HG02588 (cell line): ENCODE results near the gene PSAP.

Source experiments
- ATAC-seq: cut with Tn5 transposase; IDR thresholded peaks from one replicate; pipeline ENCODE4 v1.9.1; 2021; ENCODE audit warnings: mild to moderate bottlenecking, moderate library complexity; ENCODE audit not compliant: unreplicated experiment

The PSAP gene

DNA sequence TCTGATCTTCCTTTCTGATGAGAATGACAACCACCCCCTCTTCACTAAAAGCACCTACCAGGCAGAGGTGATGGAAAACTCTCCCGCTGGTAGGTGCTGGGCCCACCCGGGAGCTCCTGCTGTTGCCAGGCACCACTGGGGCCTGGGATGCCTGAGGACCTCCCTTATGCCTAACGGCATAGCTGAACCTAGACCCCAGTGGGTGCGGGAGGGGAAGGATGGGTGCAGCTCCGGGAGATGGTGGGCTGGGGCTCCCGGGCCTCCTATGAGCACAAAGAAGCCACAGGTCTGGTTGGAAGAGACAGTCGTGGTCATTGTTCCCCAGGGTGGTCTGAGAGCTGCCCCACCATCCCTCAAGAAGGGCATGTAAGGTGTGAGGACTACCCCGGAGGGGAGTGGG, 62.1 kb downstream of the PSAP start:
- ATAC-seq: no peak

DNA sequence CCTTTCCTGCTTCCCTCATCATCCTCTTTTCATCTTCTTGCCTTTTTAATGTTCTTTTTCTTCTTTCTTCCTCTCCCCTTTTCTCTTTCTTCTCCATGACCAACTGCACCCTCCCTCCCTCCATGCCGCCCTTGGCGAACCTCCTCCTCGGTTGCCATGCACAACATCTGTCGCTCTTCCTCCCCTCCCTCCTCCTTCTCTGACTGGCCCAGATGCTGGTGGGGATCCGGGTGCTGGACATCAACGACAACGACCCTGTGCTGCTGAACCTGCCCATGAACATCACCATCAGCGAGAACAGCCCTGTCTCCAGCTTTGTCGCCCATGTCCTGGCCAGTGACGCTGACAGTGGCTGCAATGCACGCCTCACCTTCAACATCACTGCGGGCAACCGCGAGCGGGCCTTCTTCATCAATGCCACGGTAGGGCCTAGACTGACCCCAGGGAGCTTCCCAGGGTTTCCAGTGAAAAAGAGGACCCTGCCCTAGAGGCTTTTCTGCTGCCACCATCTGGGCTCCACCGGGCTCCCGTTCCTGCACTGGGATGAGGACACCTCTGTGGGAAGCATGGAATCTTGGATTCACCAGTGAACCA, 66.3 kb downstream of the PSAP start:
- no peak for ATAC-seq

DNA sequence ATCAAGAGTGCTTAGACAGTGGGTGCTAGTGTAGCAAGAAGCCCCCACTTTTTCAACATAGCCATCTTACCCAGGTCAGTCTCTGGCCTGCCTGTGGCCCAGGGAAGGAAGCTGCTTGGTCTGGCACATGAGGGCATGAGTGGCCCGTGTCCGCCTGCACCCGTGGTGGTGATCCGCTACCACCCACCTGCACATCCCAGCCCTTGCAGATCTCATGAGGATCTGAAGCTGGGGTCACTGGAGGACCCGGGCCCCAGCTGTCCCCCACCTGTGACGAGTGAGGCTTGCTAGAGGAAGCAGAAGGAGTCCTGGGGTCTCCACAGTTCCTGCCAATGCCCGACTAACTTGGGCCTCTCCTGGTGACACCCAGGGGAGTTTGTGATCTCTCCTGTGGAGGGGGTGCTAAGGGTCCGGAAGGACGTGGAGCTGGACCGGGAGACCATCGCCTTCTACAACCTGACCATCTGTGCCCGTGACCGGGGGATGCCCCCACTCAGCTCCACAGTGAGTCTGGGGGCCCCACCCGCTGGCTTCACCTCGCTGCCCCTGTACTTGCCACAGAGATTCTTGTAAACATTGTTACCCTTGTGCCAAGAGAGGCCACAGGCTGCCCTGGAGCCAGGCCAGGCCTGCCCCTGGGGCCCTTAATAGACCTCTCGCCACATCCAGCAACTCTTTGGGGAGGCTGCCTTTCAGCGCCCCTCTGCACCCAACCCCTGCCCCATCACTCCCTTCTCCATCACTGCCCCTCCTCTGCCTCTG, 67.0 kb downstream of the PSAP start:
- ATAC-seq: no peak

DNA sequence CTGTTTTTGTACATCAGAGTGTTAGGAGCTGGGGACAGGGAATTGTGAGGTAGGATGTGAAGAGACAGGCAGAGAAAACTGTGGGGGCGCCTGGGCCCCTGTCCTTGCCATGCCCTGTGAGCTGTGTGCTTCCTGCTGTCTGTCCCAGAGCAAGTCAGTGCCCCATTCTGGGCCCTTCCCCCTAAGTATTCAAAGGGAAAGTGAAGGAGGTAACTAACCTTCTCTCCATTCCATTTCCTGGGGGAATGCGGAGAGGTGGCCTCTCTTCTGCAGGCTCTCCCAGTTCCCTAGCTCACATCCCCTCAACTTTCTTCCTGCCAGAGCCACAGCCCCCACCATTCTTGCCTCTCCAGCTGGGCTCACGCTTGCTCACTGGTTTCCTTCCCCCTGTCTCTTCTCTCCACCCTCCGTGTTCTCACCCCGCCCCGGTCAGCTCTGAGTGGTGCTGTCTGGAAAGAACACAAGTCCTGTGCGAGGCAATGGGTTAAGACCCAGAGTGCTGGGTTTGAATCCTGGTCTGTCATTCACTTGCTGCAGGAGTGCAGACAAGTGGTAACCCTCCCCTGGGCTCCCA, 68.0 kb downstream of the PSAP start:
- ATAC-seq: no peak

DNA sequence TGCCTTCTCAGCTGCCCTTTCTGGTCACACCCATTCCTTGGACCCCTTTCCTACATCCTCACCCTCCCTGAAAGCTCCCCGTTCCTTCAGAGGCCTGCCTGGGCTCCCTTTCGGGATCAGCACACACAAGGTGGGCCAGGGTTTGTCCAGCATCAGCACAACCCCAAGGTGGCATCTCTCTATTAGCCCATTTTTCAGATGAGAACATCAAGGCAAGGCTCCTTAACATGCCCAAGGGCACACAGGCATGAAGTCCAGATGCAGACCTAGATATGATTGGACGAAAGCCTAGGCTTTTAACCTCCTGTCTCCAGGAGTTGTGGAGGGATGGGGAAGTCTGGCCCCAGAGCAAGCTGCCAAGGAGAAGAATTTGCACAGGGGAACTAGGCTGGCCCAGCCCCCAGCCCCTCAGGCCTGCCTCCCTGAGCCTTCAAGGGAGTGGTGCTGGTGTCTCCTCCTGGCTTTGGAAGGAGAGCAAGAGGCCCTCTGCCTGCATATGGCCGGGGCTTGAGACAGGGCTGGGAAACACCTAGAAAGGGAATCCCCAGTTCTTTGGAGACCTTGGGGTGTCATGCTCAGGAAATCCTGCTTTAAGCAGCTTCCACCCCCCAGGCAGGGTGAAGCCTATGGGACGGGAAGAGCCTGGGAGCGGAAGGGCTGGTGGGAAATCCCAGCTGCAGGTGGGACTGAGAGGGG, 68.7 kb downstream of the PSAP start:
- ATAC-seq: no peak

DNA sequence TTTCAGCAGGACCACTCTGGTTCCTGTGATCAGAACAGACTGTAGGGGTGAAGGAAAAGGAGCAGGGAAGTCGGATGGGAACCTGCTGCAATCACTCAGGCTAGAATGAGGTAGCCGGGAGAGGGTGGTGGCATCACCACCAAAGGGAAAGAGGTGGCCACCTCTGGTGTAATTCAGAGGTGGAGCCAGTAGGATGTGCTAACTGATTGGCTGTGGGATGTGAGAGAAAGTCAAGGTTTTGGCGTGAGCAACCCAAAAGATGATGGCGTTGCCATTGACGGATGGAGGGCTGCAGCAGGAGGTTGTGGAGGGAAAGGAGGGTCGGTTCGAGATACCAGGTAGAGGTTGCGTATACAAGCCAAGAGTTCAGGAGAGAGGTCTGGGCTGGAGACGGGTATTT, 70.3 kb downstream of the PSAP start:
- ATAC-seq: no peak

DNA sequence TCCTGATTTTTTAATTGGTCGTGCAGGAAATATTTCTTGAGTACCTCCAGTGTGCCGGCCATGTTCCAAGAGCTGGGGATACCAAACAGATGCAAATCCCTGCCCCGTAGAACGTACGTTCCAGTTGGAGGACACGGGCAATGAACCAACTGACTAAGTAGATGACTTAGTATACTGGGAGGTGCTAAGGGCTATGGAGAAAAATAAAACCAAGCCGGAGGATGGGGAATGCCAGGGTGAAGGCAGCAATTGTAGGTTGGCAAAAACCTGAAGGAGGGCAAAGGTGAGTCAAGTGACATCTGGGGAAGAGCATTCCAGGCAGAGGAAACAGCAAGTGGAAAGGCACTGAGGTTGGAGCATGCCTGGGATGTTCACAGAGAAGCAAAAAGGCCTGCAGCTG, 70.9 kb downstream of the PSAP start:
- no peak for ATAC-seq

DNA sequence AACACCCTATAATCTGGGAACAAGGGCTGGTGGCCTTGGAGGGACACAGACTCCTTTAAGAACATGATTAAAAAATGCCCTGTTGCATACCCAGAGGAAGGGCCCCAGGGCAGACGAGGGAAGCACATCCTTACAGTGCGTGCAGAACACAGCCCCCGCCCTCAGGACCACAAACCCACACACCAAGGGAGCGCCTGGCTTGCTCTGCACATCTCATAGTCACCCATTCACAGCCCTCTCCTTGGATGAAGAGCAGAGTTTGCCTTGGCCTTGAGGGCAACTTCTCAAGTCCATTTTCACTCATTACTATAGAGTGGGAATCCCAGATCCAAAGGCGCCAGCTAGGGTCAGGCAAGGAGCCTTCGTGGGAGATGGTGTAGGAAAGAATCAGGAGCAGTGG, 71.4 kb downstream of the PSAP start:
- no peak for ATAC-seq

DNA sequence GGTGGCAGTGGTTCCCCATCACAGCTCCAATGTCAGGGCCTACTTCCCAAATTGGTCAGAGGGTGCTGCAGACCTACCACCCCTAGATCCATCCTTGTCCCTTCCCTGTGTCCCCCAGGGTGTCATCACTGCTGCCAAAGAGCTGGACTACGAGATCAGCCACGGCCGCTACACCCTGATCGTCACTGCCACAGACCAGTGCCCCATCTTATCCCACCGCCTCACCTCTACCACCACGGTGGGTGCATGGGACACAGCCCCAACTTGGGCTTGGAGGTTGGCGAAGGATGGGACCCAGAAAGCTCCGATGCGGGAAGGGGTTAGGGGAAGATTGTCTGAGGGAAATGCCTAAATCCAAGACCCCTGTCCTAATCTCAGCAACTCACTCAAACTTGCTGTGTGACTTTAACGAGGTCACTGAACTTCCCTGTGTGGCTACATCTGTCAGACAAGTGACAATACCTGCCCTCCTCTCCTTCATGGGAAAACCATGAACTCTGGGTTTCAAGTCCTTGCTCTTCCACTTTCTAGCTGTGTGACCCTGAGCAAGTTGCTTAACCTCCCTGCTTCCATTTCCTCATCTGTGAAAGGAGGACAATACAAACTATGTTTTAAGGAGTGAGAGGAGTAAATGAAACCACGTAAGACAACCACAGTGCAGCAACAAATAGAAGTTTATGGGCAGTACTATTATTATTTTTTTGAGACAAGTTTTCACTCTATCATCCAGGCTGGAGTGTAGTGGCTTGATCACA, 72.8 kb downstream of the PSAP start:
- ATAC-seq: no peak

DNA sequence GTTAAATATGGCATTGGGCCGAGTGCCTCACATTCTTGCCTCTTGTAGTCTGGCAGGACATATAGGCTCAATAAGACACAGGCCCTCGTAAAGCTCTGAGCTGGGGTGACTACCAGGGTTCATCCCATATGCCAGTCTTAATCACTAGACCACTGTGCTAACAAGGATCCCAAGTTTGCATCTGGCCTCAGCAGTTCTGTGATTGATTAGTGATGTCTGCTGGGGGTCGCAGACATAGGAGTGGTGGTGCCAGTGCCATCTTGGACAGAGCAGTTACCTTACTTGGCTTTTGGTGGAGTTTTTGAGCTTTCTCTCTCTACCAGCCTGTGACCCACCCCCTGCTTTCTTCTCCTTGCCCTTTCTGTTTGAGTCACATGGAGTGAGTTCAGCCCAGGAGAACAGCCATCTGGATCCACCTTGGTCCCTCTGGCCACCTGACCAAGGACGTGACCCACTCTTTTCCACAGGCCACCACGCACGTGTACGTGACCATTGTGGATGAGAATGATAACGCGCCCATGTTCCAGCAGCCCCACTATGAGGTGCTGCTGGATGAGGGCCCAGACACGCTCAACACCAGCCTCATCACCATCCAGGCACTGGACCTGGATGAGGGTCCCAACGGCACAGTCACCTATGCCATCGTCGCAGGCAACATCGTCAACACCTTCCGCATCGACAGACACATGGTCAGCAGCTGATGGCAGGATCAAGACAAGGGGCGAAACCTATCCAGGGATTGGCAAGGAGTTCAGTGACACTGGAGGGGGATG, 73.7 kb downstream of the PSAP start:
- no peak for ATAC-seq

DNA sequence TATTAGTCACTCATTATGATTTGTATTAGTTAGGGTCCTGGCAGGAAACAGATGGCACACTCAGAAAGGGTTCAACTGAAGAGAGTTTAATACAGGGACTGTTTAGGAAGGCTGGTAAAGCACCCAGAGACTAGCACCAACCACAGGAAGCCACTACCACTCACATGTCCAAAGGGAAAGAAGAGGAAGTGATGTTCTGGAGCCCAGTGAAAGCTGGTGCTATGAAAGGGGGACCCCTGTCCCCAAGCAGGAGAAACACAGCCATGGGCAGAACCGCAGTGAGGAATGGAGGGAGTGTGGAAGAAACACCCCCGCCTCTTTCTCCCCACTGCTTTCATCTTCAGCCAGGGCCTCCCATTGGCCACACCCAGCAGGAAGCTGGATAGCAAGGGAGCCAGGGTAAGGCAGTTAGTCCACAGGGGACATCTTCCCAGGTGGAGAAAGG, 74.5 kb downstream of the PSAP start:
- ATAC-seq: no peak

DNA sequence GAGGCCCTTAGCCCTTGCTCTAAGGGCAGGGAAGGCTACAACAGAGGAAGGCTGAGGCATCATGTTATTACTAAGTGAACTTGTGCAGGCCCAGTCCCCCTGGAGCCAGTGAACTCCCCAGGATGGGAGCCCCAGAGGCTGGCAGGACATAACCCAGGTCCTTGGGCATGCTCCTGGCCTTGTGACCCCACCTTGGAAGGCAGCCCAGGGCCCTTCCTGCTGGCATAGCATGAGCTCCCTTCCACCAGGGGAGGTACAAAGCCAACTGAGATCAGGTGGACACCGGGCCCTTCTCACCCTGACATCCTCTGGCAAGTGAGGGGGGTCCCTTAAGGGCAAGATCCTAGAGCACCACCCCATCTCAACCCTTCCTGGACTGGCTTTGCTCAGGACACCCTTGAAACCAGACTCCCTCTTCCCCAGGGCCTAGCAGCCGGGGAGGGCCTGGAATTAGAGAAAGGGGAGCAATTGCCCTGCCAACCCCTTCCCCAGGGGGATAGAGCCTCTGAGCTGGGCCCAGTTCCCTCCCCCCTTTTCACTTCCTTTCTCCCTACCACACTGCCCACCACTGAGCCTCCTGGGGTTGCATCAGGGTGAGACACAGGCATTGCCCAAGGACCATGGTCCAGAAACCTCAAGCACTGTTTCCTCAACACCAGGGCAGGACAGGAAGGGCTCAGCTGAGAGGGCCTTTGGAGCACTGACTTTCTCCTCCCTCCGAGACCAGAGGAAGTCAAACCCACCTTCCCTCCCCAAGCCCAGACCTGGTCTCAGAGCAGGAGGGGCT, 75.9 kb downstream of the PSAP start:
- no peak for ATAC-seq

DNA sequence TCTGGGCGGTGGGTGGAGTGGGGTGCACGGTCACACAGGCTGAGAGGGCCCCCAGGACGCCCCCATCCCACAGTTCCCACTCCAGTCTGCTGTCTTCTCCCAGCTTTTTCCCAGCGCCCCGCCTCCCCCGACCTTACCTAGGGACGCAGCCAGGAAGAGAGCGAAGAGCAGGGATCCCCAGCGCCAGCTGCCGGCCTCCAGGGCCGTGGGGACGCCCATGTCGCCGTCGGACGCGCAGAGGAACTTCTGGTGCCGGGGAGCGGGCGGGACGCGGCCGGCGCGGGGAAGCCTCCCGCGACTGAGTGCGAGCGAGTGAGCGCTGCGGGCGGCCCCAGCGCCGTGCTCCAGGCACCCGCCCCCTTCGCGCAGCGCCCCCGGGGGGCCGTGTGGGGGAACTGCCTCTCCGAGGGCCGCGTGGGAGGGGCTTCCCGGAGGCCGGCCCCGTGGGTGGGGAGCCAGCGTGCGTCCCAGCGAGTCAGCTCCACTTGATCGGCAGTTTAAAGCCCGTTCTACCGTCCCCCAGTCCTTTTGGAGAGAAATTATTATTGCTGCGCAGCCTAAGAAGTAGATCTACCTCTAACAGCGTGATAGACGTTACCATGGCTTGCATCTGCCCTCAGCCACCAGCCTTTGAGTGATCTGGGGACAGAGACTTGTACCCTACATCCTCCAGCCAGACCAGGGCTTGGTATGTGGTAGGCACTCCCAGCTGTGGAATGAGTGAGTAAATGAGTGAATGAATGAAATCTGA, 77.7 kb downstream of the PSAP start, which contains the start of gene VSIR:
VSIR (minus strand) TSS at position 300 of the 751 bp plus-strand sequence; CDS start at position 219, 81 bp downstream.
- peak; percentile 47 for ATAC-seq

DNA sequence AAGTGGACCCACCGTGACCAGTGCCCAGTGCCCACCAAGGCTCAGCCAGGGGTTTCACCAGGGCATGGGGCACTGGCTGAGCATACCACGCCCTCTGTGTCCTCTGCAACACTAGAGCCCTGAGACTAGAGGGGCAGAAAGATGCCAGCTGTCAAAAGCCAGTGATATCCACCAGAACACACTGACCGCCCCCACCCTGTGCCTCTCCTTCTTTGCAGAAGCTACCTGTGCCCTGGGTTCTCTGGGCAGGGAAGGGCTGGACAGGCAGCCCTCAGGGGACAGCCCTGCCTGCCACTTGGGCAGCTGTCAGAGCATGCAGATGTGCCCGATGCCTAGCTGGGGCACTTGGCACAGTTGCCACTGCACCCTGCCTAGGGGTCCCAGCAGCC, 78.2 kb downstream of the PSAP start:
- ATAC-seq: no peak

DNA sequence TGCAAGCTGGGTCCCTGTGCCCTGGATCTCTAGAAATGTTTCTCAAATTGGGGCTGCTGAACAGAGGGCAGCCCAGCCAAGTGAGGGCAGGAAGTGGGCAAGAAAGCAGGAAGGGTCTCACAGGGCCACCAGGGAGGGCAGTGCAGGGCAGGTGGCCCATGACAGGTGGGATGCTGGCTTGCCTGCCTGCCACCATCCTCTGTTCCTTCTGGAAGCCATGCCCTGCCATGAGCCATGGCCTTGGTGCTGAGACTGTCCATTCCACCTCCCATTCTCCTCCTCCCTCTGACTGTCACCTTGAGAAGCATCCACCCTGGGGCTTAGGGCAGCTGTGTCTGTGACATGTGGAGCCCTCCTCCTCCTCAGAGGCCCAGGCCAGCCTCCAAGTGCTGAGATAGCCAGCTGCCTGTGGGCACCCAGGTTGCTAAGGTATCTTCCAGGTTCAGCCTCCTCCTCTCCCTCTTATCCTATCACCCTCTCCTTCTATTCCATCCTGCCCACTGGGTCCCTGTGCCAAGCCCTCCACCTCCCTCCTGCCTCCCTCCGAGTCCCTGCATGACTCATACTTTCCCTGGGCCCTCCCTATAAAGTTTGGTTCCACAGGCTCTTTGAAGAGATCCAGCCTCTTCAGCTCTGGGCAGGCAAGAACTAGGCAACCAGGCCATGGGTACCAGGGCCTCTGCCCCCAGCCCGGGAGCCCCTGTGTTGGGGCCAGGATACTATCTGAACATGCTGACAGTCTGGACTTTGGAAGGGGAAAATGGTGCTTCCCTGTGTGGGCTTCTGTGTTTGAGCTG, 79.0 kb downstream of the PSAP start:
- no peak for ATAC-seq

DNA sequence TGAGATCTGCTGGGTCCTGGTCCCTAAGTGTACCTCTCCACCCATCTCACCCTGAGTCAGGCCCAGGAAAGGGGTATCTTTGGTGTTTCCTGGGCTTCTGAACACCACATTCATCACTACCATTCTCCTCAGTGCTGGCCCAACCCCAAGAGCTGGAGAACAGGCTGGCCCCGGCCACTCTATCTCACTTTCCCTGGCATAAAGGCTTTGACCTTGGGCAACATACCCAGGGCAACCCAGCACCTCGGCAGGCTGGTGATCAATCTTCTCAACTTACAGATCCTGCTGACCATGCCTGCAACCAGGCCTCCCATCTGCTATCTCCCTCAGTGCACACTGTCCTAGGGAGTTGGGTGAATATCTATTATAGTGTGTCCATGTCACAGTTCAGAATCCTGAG, 79.8 kb downstream of the PSAP start:
- ATAC-seq: no peak

DNA sequence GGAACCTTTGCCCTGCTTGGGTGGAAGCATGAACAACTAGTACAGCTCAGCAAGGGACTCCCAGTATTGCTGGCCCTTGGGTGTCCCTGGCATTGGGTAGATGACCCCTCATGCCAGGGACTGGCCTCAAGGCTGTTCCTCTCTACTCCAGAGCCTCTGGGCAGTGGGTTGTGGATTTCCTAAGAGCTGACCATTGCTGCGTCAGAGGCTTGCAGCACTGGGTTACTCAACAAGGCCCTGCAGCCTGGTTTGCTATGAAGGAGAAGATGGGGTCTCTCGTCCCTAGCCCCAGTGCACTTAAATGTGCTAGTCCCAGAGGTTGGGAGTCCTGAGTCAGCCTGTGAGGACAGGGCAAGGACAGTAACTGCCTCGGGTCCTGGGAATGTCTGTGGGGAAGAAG, 80.3 kb downstream of the PSAP start:
- no peak for ATAC-seq

DNA sequence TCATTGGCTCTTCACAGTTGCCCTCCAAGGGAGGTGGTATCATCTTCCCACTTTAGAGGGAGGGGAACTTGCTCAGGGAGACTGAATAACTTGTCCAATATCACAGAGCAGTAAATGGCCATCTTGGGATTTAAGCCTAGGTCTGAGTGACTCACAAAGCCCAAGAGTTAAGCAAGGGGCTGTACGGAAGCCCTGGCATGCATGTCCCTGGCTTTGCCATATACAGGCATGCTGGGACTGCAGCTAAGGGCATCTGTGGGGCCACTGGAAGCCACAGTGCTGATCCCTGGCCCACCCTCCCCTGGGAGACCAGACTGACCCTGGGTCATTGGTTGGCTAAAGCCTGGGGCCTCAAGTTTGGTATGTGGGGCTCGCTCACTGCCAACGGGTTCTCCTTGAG, 80.8 kb downstream of the PSAP start:
- ATAC-seq: no peak
